ENCODE data around the gene NKAP. TPM values are rescaled to one million over a fixed set of nuclear protein-coding genes. Genes with fewer than 3 reads are reported as not detected.
A peak's percentile ranks its signal among the peaks of the same experiment; 100 is the strongest.

NKAP gene
- total and polyA plus RNA-seq, 5 experiments from 2014 or later, result 2.4 to 18.7 (median 6.3) TPM

- H3K9me3 Mint-ChIP-seq, result no peaks in the 10 kb centered on the region
- peak overlapping the region in 9 of 10 donors; percentile 56 to 90 (median 80) for H3K27ac Mint-ChIP-seq
- peak in 1 of 10 donors; percentile 11 for DNase-seq
- H3K36me3 Mint-ChIP-seq, result peaks cover 0 to 18% (median 0%) of the 10 kb centered on the region in 3 donors
- peak overlapping the region in 1 of 10 donors; percentile 12 for H3K4me3 Mint-ChIP-seq
- no peaks in the 10 kb centered on the region for H3K27me3 Mint-ChIP-seq
- POLR2A ChIA-PET, result interaction anchor here (1.6 kb wide), 1 partner anchor 89 kb away, joined by 4 read pairs; the partner anchor contains the start of gene RPL39
- peaks cover 2 to 28% (median 27%) of the 10 kb centered on the region in 4 donors for H3K4me1 Mint-ChIP-seq
- no peak for ATAC-seq
Observed at GRCh38 chrX:119880076-119880475, 63.5 kb downstream of the NKAP start.

GRCh38 chrX:119878740-119879139, 64.8 kb downstream of the NKAP start:
- Mint-ChIP-seq H3K4me1 (peaks cover 2 to 33% (median 27%) of the 10 kb centered on the region in 4 donors), H3K9me3 (no peaks in the 10 kb centered on the region), H3K27ac (peak overlapping the region in 7 of 10 donors; percentile 49 to 90 (median 81)), H3K36me3 (peaks cover 0 to 27% (median 0%) of the 10 kb centered on the region in 3 donors), H3K27me3 (no peaks in the 10 kb centered on the region), H3K4me3 (peak overlapping the region in 2 of 10 donors; percentile 16 to 45)
- POLR2A ChIA-PET, result interaction anchor here (0.7 to 1.6 kb wide), 2 partner anchors 10 to 87 kb away, joined by 3 to 4 read pairs; partner anchors contain the start of gene RPL39
- ATAC-seq (peak; percentile 64 to 83), DNase-seq (peak in 2 of 10 donors; percentile 46 to 53)

GRCh38 chrX:119871599-119872395, 71.8 kb downstream of the NKAP start, which contains the start of the genes NDUFA1 and RNF113A:
NDUFA1 (plus strand) TSS chrX:119871832; CDS start chrX:119871912, 80 bp downstream.
RNF113A (minus strand) TSS chrX:119871733; CDS start chrX:119871613, 120 bp downstream.
- Mint-ChIP-seq H3K9me3 (peaks cover 0 to 6% (median 0%) of the 10 kb centered on the region in 9 donors), H3K4me3 (peak within 1 kb of the TSS; percentile 94 to 100 (median 98)), H3K27ac (peak within 1 kb of the TSS; percentile 95 to 100 (median 99)), H3K27me3 (no peaks in the 10 kb centered on the region), H3K36me3 (peaks cover 0 to 18% (median 0%) of the 10 kb centered on the region in 3 donors), H3K4me1 (peaks cover 5 to 39% (median 22%) of the 10 kb centered on the region in 4 donors)
- DNase-seq (peak; percentile 70 to 93 (median 84)), ATAC-seq (peak; percentile 89 to 90)
- POLR2A ChIA-PET, result interaction anchor here (0.6 to 3.4 kb wide), 11 partner anchors 14 to 379 kb away, joined by 3 to 37 read pairs (median 5); partner anchors contain the start of genes RPL39, SOWAHD, UPF3B and ZBTB33

GRCh38 chrX:119871245-119871598, 72.3 kb downstream of the NKAP start:
- peak; percentile 35 to 43 for ATAC-seq
- POLR2A ChIA-PET, result interaction anchor here (1.0 to 3.4 kb wide), 10 partner anchors 10 to 380 kb away, joined by 3 to 37 read pairs (median 6); partner anchors contain the start of genes RPL39, SOWAHD, UPF3B and ZBTB33
- H3K27ac Mint-ChIP-seq, result peak overlapping the region; percentile 95 to 100 (median 99)
- peak overlapping the region; percentile 94 to 100 (median 98) for H3K4me3 Mint-ChIP-seq
- peaks cover 5 to 39% (median 22%) of the 10 kb centered on the region in 4 donors for H3K4me1 Mint-ChIP-seq
- DNase-seq, result peak in 1 of 10 donors; percentile 73
- H3K27me3 Mint-ChIP-seq, result no peaks in the 10 kb centered on the region
- H3K9me3 Mint-ChIP-seq, result peaks cover 0 to 6% (median 0%) of the 10 kb centered on the region in 9 donors
- H3K36me3 Mint-ChIP-seq, result peaks cover 0 to 16% (median 0%) of the 10 kb centered on the region in 3 donors

Other genes with a start within 250 kb of the NKAP start
- gene SOWAHD, start 185.2 kb downstream of the NKAP start, total RNA-seq, result 1 to 10 TPM; 1.2 to 2.0 TPM
- 1 to 10 TPM in 1 of 3 donors, under 1 TPM in 2; 0.43 to 1.1 (median 0.47) TPM for gene SOWAHD, start 185.2 kb downstream of the NKAP start, polyA plus RNA-seq
- 1,000 to 10,000 TPM; 3,863 to 3,911 TPM for gene RPL39, start 152.1 kb downstream of the NKAP start, total RNA-seq
- 1,000 to 10,000 TPM; 4,465 to 5,898 (median 5,767) TPM for gene RPL39, start 152.1 kb downstream of the NKAP start, polyA plus RNA-seq
- 10 to 100 TPM; 14.0 to 16.8 TPM for gene UPF3B, start 90.8 kb downstream of the NKAP start, total RNA-seq
- gene UPF3B, start 90.8 kb downstream of the NKAP start, polyA plus RNA-seq, result 10 to 100 TPM in 1 of 3 donors, 1 to 10 TPM in 2; 8.6 to 11.0 (median 9.2) TPM
- gene RNF113A, start 72.0 kb downstream of the NKAP start, total RNA-seq, result 10 to 100 TPM; 40.6 to 41.4 TPM
- 10 to 100 TPM; 48.8 to 69.5 (median 51.3) TPM for gene RNF113A, start 72.0 kb downstream of the NKAP start, polyA plus RNA-seq
- 10 to 100 TPM; 52.6 to 54.9 TPM for gene NDUFA1, start 71.9 kb downstream of the NKAP start, total RNA-seq
- 100 to 1,000 TPM; 277 to 382 (median 308) TPM for gene NDUFA1, start 71.9 kb downstream of the NKAP start, polyA plus RNA-seq
- not detected for gene AKAP14, start 47.9 kb downstream of the NKAP start, total RNA-seq
- not detected for gene AKAP14, start 47.9 kb downstream of the NKAP start, polyA plus RNA-seq
- gene RHOXF2B, start 133.9 kb upstream of the NKAP start, total RNA-seq, result not detected
- gene RHOXF2B, start 133.9 kb upstream of the NKAP start, polyA plus RNA-seq, result not detected
- gene RHOXF1, start 172.2 kb upstream of the NKAP start, total RNA-seq, result 1 to 10 TPM; 1.6 to 1.7 TPM
- under 1 TPM in 2 of 3 donors, not detected in 1; 0.33 to 0.85 TPM for gene RHOXF1, start 172.2 kb upstream of the NKAP start, polyA plus RNA-seq
- gene RHOXF2, start 214.9 kb upstream of the NKAP start, total RNA-seq, result not detected
- gene RHOXF2, start 214.9 kb upstream of the NKAP start, polyA plus RNA-seq, result not detected

All from naive thymus-derived CD8-positive, alpha-beta T cell (primary cell).